PC-9 (cell line): ENCODE results near the gene SEPTIN14. TPM values are rescaled to one million over a fixed set of nuclear protein-coding genes. Genes with fewer than 3 reads are reported as not detected.
A peak's percentile ranks its signal among the peaks of the same experiment; 100 is the strongest.
"Not testable (repeated sequence)": the region's sequence is repeated elsewhere in the genome, so short reads cannot be mapped to it uniquely, and the experiment has no call there.

Experiments used
- BruUV-seq: library from RNA; stranded (reverse); fragments of 400-500 nt; replicated peaks from 2 replicates; lab custom pipeline; 2021; lab: Mats Ljungman, UMichigan
- CTCF ChIA-PET: fragments of 300-600 bp; sonication (Branson Sonifier 250); formaldehyde crosslinking; loops from one replicate; lab custom pipeline; 2022; ENCODE audit warnings: antibody characterized with exemption; lab: Charles Lee
- POLR2A ChIA-PET: fragments of 300-600 bp; sonication (Branson Sonifier 250); formaldehyde crosslinking; loops from one replicate; lab custom pipeline; 2022; ENCODE audit warnings: antibody characterized with exemption; ENCODE audit not compliant: unreplicated experiment; lab: Charles Lee
- DNase-seq, 2 experiments: peaks; one replicate each; pipeline versions ENCODE4 v3.0.0 to v3.0.0-alpha.2; 2015 to 2022; ENCODE audit warnings: mixed read lengths in 1 of 2
- H2AFZ ChIP-seq: fragments of 200-600 bp; sonication (generic); 2 replicates; pipeline ENCODE4 v1.8.1; 2017; ENCODE audit warnings: antibody characterized with exemption
- H3F3A ChIP-seq: fragments of 200-600 bp; sonication (generic); 2 replicates; pipeline ENCODE4 v1.8.1; 2017; ENCODE audit warnings: antibody characterized with exemption, mild to moderate bottlenecking, low read depth; ENCODE audit not compliant: insufficient read depth
- H3K27ac ChIP-seq: fragments of 200-600 bp; sonication (generic); 2 replicates; pipeline ENCODE4 v1.6.1; 2016; ENCODE audit warnings: mixed run types
- H3K27me3 ChIP-seq: fragments of 200-600 bp; sonication (generic); 2 replicates; pipeline ENCODE4 v1.6.1; 2016; ENCODE audit warnings: low read depth, mixed run types; ENCODE audit not compliant: insufficient read depth
- H3K36me3 ChIP-seq: fragments of 200-600 bp; sonication (generic); 2 replicates; pipeline ENCODE4 v1.6.1; 2016; ENCODE audit warnings: low read depth, mixed run types
- H3K4me1 ChIP-seq: fragments of 200-600 bp; sonication (generic); replicated peaks from 2 replicates; pipeline ENCODE4 v1.6.1; 2016; ENCODE audit warnings: mixed run types; ENCODE audit not compliant: insufficient read depth
- H3K4me2 ChIP-seq: fragments of 200-600 bp; sonication (generic); 2 replicates; pipeline ENCODE4 v1.6.1; 2017; ENCODE audit warnings: mixed run types
- H3K4me3 ChIP-seq: fragments of 200-600 bp; sonication (generic); 2 replicates; pipeline ENCODE4 v1.6.1; 2016; ENCODE audit warnings: mixed run types
- H3K79me2 ChIP-seq: fragments of 200-600 bp; sonication (generic); 2 replicates; pipeline ENCODE4 v1.6.1; 2017; ENCODE audit warnings: low read depth, mixed run types
- H3K9me2 ChIP-seq: fragments of 200-600 bp; sonication (generic); 2 replicates; pipeline ENCODE4 v1.8.1; 2017; ENCODE audit warnings: mild to moderate bottlenecking; ENCODE audit not compliant: insufficient read depth
- H3K9me3 ChIP-seq: fragments of 200-600 bp; sonication (generic); 2 replicates; pipeline ENCODE4 v1.8.1; 2016; ENCODE audit warnings: low read depth; ENCODE audit not compliant: insufficient read depth
- H4K20me1 ChIP-seq: fragments of 200-600 bp; sonication (generic); 2 replicates; pipeline ENCODE4 v1.8.1; 2017; ENCODE audit not compliant: insufficient read depth
- EZH2 ChIP-seq: fragments of 200-600 bp; sonication (generic); IDR thresholded peaks from 2 replicates; pipeline ENCODE4 v1.8.0; 2017; ENCODE audit warnings: antibody characterized with exemption, low read depth
- intact Hi-C: fragments of 100-400 bp; cut with micrococcal nuclease; formaldehyde crosslinking; loops from one replicate; pipeline ENCODE4 v1.10.0; 2022; ENCODE audit not compliant: unreplicated experiment
- total RNA-seq: library from RNA; stranded (reverse); gene quantifications from 2 replicates; pipeline ENCODE4 v1.2.3, GENCODE V29; 2021
- TF ChIP-seq, protein P1 (sequence below): fragments of 200-600 bp; sonication (generic); conservative IDR thresholded peaks from 2 replicates; pipeline ENCODE4 v1.6.1; 2017; ENCODE audit warnings: mixed run types, antibody characterized with exemption, mild to moderate bottlenecking, moderate library complexity

The SEPTIN14 gene
- total RNA-seq, 1 experiment from 2014 or later, result not detected

DNA sequence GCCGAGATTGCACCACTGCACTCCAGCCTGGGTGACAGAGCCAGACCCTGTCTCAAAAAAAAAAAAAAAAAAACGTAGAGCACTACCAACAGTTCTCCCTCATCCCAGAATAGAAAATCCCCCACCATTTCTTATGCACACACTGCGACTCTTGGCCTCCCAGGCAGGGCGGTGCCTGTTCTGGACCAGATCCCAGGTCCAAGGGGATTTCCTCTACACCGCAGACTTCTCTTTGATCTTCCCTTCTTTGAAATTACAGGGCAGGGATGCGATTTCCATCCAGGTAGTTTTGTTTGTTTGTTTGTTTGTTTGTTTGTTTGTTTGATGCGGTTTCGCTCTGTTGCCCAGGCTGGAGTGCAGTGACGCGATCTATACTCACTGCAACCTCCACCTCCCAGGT is 91.8 kb downstream of the SEPTIN14 start:
- intact Hi-C loops, result no loop called here
- no peaks in the 10 kb centered on the region for H3K27me3 ChIP-seq
- POLR2A ChIA-PET, result no interaction called here
- H3K36me3 ChIP-seq, result no peaks in the 10 kb centered on the region
- TF ChIP-seq EZH2, result no peak
- TF ChIP-seq, protein P1, sequence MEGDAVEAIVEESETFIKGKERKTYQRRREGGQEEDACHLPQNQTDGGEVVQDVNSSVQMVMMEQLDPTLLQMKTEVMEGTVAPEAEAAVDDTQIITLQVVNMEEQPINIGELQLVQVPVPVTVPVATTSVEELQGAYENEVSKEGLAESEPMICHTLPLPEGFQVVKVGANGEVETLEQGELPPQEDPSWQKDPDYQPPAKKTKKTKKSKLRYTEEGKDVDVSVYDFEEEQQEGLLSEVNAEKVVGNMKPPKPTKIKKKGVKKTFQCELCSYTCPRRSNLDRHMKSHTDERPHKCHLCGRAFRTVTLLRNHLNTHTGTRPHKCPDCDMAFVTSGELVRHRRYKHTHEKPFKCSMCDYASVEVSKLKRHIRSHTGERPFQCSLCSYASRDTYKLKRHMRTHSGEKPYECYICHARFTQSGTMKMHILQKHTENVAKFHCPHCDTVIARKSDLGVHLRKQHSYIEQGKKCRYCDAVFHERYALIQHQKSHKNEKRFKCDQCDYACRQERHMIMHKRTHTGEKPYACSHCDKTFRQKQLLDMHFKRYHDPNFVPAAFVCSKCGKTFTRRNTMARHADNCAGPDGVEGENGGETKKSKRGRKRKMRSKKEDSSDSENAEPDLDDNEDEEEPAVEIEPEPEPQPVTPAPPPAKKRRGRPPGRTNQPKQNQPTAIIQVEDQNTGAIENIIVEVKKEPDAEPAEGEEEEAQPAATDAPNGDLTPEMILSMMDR, result no peak
- H3F3A ChIP-seq, result no peaks in the 10 kb centered on the region
- no peaks in the 10 kb centered on the region for H4K20me1 ChIP-seq
- H3K79me2 ChIP-seq, result no peaks in the 10 kb centered on the region
- no peak overlapping the region for H3K4me2 ChIP-seq
- H2AFZ ChIP-seq, result 0 out of 2 replicates have a peak overlapping the region, but pooled peaks have one; percentile 24
- no peaks in the 10 kb centered on the region for H3K9me2 ChIP-seq
- CTCF ChIA-PET, result no interaction called here
- H3K4me3 ChIP-seq, result no peak overlapping the region
- no peaks in the 10 kb centered on the region for H3K4me1 ChIP-seq
- BruUV-seq, result no TSS peak
- no peak overlapping the region for H3K27ac ChIP-seq
- H3K9me3 ChIP-seq, result no peaks in the 10 kb centered on the region
- peak in 1 of 2 experiments; percentile 39 for DNase-seq

DNA sequence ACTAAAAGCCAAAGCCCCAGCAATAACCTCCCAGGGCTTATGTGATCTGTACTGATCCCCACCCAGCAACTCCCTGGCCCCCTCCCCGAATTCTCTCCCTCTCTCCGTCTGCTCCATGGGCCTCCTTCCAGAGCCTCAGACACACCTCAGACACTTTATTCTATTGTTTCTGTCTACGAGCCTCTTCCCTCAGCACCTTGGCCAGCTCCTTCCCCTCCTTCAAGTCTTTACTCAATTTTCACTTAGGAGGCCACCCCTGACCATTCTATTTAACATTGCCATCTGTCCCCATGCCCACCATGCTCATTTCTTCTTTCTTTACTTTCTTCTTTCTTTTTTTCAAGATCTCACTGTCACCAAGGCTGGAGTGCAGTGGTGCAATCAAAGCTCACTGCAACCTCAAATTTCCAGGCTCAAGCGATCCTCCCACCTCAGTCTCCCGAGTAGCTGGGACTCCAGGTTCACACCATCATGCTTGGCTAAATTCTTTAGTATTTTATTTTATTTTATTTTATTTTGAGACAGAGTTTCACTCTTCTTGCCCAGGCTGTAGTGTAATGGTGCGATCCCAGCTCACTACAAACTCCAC is 109.2 kb downstream of the SEPTIN14 start:
- H3F3A ChIP-seq, H3K9me3 ChIP-seq: not testable (repeated sequence)

DNA sequence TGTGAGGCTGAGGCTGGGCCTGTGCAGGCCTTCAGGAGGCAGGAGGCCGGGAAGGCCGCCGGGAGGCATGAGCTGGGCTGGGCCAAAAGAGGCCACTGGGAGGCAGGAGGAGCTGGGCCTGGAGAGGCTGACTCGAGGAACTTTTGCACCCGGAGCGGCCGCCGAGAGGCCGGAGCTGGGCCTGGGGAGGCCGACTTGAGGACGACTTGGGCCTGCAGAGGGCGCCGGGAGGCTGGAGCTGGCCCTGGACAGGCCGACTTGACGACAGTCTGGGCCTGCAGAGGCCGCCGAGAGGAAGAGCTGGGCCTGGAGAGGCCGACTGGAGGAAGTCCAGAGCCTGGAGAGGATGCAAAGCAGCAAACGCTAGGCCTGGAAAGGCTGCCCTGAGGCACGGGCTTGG is 117.8 kb downstream of the SEPTIN14 start:
- H3K4me1 ChIP-seq, H2AFZ ChIP-seq, POLR2A ChIA-PET, H3K79me2 ChIP-seq, H4K20me1 ChIP-seq, H3K9me3 ChIP-seq, BruUV-seq, H3K27ac ChIP-seq, H3K27me3 ChIP-seq, H3K4me2 ChIP-seq, H3K9me2 ChIP-seq, H3K4me3 ChIP-seq, H3K36me3 ChIP-seq, DNase-seq, H3F3A ChIP-seq, intact Hi-C loops: not testable (repeated sequence)
- CTCF ChIA-PET, result interaction anchor here (0.6 kb wide), 1 partner anchor 122 kb away, joined by 3 read pairs; no protein-coding TSS in a partner anchor

More for the DNA sequence above, 109.2 kb downstream of the SEPTIN14 start:
- peaks cover 17% of the 10 kb centered on the region for H3K27me3 ChIP-seq
- H3K9me2 ChIP-seq, H3K27ac ChIP-seq, CTCF ChIA-PET, intact Hi-C loops, H3K79me2 ChIP-seq, H2AFZ ChIP-seq, H3K36me3 ChIP-seq, H3K4me1 ChIP-seq, H3K4me2 ChIP-seq, POLR2A ChIA-PET, BruUV-seq, H3K4me3 ChIP-seq, H4K20me1 ChIP-seq: not testable (repeated sequence)
- DNase-seq, result peak in 1 of 2 experiments; percentile 28

Other genes with a start within 250 kb of the SEPTIN14 start
- gene ZNF713, start 24.7 kb upstream of the SEPTIN14 start, total RNA-seq, result 2.3 and 3.5 TPM in 2 replicates
- gene MRPS17, start 89.1 kb upstream of the SEPTIN14 start, total RNA-seq, result 38.2 and 39.6 TPM in 2 replicates
- 96.1 and 97.5 TPM in 2 replicates for gene NIPSNAP2, start 101.8 kb upstream of the SEPTIN14 start, total RNA-seq
- gene PSPH, start 188.7 kb upstream of the SEPTIN14 start, total RNA-seq, result 89.5 and 103 TPM in 2 replicates
- 308 and 323 TPM in 2 replicates for gene CCT6A, start 189.0 kb upstream of the SEPTIN14 start, total RNA-seq
- 256 and 305 TPM in 2 replicates for gene SUMF2, start 201.5 kb upstream of the SEPTIN14 start, total RNA-seq
- gene PHKG1, start 230.2 kb upstream of the SEPTIN14 start, total RNA-seq, result 2.7 and 3.9 TPM in 2 replicates
- gene CHCHD2, start 243.7 kb upstream of the SEPTIN14 start, total RNA-seq, result 978 and 1,041 TPM in 2 replicates